Endothelial cell of umbilical vein (primary cell): ENCODE results near the gene LUZP2. TPM values are rescaled to one million over a fixed set of nuclear protein-coding genes. Genes with fewer than 3 reads are reported as not detected.

Experiments
- BruUV-seq: library from RNA; stranded (reverse); fragments of 400-500 nt; replicated peaks from 2 replicates; lab custom pipeline; 2021; lab: Mats Ljungman, UMichigan
- CTCF ChIA-PET: fragments of 300-600, 350-600 bp; sonication (Branson Sonifier 250); formaldehyde crosslinking; loops from one replicate; lab custom pipeline; 2021; ENCODE audit warnings: antibody characterized with exemption, inconsistent platforms; lab: Charles Lee
- POLR2A ChIA-PET: fragments of 300-600, 350-600 bp; sonication (Branson Sonifier 250); formaldehyde crosslinking; loops from one replicate; lab custom pipeline; 2021; ENCODE audit warnings: antibody characterized with exemption, inconsistent platforms; lab: Charles Lee
- DNase-seq: peaks from one replicate; pipeline ENCODE4 v3.0.0-alpha.2; 2011; ENCODE audit warnings: low read depth, low spot score
- FAIRE-seq: peaks from 2 replicates; lab custom pipeline; 2011; peaks lifted over from hg19 to GRCh38; lab: Jason Lieb, UNC
- H2AFZ ChIP-seq: 2 replicates; pipeline ENCODE4 v1.6.0; 2012; ENCODE audit warnings: low read depth, low read length, control low read depth, inconsistent platforms
- H3K27ac ChIP-seq: 2 replicates; pipeline ENCODE4 v1.5.1; 2011; ENCODE audit warnings: low read depth, mild to moderate bottlenecking, control low read depth, low read length, moderate library complexity; ENCODE audit not compliant: insufficient read depth
- H3K27me3 ChIP-seq, 2 experiments: 2 replicates each; pipeline versions ENCODE4 v1.6.0 to v1.6.1; 2011; ENCODE audit warnings: low read length in 2 of 2, mixed read lengths in 1 of 2; ENCODE audit not compliant: control insufficient read depth in 2 of 2, insufficient read depth in 2 of 2
- H3K36me3 ChIP-seq, 2 experiments: 2 replicates in 1 of 2; 3 replicates in 1 of 2; pipeline ENCODE4 v1.5.1; 2011; ENCODE audit warnings: low read length in 2 of 2, mild to moderate bottlenecking in 1 of 2, moderate library complexity in 1 of 2; ENCODE audit not compliant: control insufficient read depth in 2 of 2, insufficient read depth in 2 of 2; ENCODE audit errors: extremely low read depth in 1 of 2
- H3K4me1 ChIP-seq: 3 replicates; pipeline ENCODE4 v1.5.1; 2011; ENCODE audit warnings: mild to moderate bottlenecking, low read length; ENCODE audit not compliant: control insufficient read depth, insufficient read depth; ENCODE audit errors: extremely low read depth
- H3K4me2 ChIP-seq: 2 replicates; pipeline ENCODE4 v1.6.1; 2011; ENCODE audit warnings: low read length, control low read depth, mixed read lengths; ENCODE audit not compliant: insufficient read depth
- H3K4me3 ChIP-seq, 3 experiments: fragments of 200-600 bp in 1 of 3; sonication (generic), shearing (Covaris generic) in 1 of 3; replicated peaks in 1 of 3; 2 replicates each; pipeline ENCODE4 v1.5.1; 2011 to 2016; ENCODE audit warnings: control low read depth in 3 of 3, low read length in 3 of 3, mild to moderate bottlenecking in 2 of 3, inconsistent platforms in 1 of 3, low read depth in 1 of 3, moderate library complexity in 1 of 3; ENCODE audit not compliant: insufficient read depth in 1 of 3
- H3K79me2 ChIP-seq: 2 replicates; pipeline ENCODE4 v1.6.0; 2012; ENCODE audit warnings: low read length, inconsistent platforms; ENCODE audit not compliant: control insufficient read depth, insufficient read depth
- H3K9ac ChIP-seq: replicated peaks from 2 replicates; pipeline ENCODE3; 2011; ENCODE audit warnings: low read length, control low read depth; ENCODE audit not compliant: insufficient read depth; ENCODE audit errors: extremely low read depth
- H3K9me1 ChIP-seq: replicated peaks from 3 replicates; pipeline ENCODE4 v1.6.0; 2011; ENCODE audit warnings: mild to moderate bottlenecking, low read length; ENCODE audit not compliant: control insufficient read depth, insufficient read depth; ENCODE audit errors: extremely low read depth
- H3K9me3 ChIP-seq: replicated peaks from 2 replicates; pipeline ENCODE4 v1.5.1; 2012; ENCODE audit warnings: low read length, inconsistent platforms; ENCODE audit not compliant: control insufficient read depth, insufficient read depth
- H4K20me1 ChIP-seq: replicated peaks from 2 replicates; pipeline ENCODE3; 2011; ENCODE audit warnings: mild to moderate bottlenecking, low read length; ENCODE audit not compliant: control insufficient read depth, insufficient read depth; ENCODE audit errors: extremely low read depth
- EZH2 ChIP-seq: IDR thresholded peaks from 2 replicates; pipeline ENCODE4 v1.6.1; 2012; ENCODE audit warnings: borderline replicate concordance, low read depth, mild to moderate bottlenecking, moderate library complexity, low read length, inconsistent platforms; ENCODE audit not compliant: severe bottlenecking
- FOS ChIP-seq: IDR thresholded peaks from 2 replicates; pipeline ENCODE4 v1.6.1; 2011; ENCODE audit warnings: mild to moderate bottlenecking, low read length, moderate library complexity, borderline replicate concordance; ENCODE audit not compliant: insufficient read depth
- GATA2 ChIP-seq: IDR thresholded peaks from 2 replicates; pipeline ENCODE4 v1.7.0; 2011; ENCODE audit warnings: low read depth, mild to moderate bottlenecking, moderate library complexity, mixed read lengths, low read length; ENCODE audit not compliant: insufficient read length, insufficient read depth
- JUN ChIP-seq: IDR thresholded peaks from 2 replicates; pipeline ENCODE4 v1.6.1; 2011; ENCODE audit warnings: borderline replicate concordance, low read depth; ENCODE audit not compliant: insufficient read length, insufficient read depth
- MYC ChIP-seq: IDR thresholded peaks from one replicate; pipeline ENCODE4 v1.6.1; 2011; ENCODE audit warnings: mild to moderate bottlenecking, low read depth, low read length
- POLR2A ChIP-seq: IDR thresholded peaks from 2 replicates; pipeline ENCODE4 v1.6.1; 2012; ENCODE audit warnings: low read depth, mild to moderate bottlenecking, control low read depth, low read length
- POLR2AphosphoS5 ChIP-seq: IDR thresholded peaks from 2 replicates; pipeline ENCODE4 v1.6.1; 2012; ENCODE audit warnings: low read depth, mild to moderate bottlenecking, control low read depth, low read length, moderate library complexity; ENCODE audit not compliant: insufficient read depth
- dilution Hi-C: fragments of 300-500 bp; cut with MboI; formaldehyde crosslinking; loops from one replicate; pipeline ENCODE4 v1.15.0; 2019; ENCODE audit warnings: low sequenced_read_pairs; ENCODE audit not compliant: extremely low pct_ligation_motif_present
- intact Hi-C: fragments of 100-400 bp; cut with micrococcal nuclease; formaldehyde crosslinking; loops from one replicate; pipeline ENCODE4 v1.10.0; 2022
- polyA plus RNA-seq, 4 experiments: library from polyadenylated mRNA; depleted of rRNA in 3 of 4; stranded (reverse) in 3 of 4; unstranded in 1 of 4; fragments of >200 nt; gene quantifications; 2 replicates each; pipeline versions ENCODE4 v1.2.1 to v1.2.3, GENCODE V29; 2011 to 2012; ENCODE audit warnings: missing spikeins in 1 of 4
- total RNA-seq: library from RNA; stranded (reverse); gene quantifications from 2 replicates; pipeline ENCODE4 v1.2.3, GENCODE V29; 2021
- TF ChIP-seq, protein P1 (sequence below), 2 donors: IDR thresholded peaks; 1 replicate in 1 of 2; 2 replicates in 1 of 2; pipeline ENCODE4 v1.5.1; 2011; ENCODE audit warnings: low read length in 2 of 2, mild to moderate bottlenecking in 2 of 2, moderate library complexity in 2 of 2, control low read depth in 1 of 2, inconsistent platforms in 1 of 2, low read depth in 1 of 2; ENCODE audit not compliant: insufficient read depth in 1 of 2; ENCODE audit errors: extremely low read depth in 1 of 2
- TF ChIP-seq, protein P2 (sequence below): IDR thresholded peaks from 2 replicates; pipeline ENCODE4 v1.6.1; 2011; ENCODE audit not compliant: insufficient read depth, insufficient read length

Gene LUZP2
- total and polyA plus RNA-seq, 2 donors (not counting 3 experiments of a cell fraction or from before 2014, with no cell fraction given) = 0.07 TPM; not detected in 1

DNA sequence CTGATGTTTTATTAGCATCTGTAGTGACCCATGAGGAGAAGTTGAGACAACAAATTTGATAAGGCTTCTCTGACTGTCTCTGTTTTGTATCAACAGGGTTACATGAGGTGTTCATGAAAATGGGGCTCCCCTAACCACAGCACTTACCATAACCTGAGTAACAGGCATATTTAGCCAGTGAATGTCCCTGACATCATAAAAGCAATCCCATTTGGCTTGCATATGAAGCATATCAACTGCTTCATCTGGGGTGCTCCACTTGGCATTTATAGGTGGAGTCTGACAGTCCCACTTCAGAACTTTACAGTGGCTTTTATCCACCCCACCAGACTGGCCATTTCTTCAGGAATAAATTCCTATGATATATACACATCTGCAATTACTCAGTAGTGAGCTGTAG, 257.6 kb downstream of the LUZP2 start:
- POLR2A ChIA-PET = no interaction called here
- no peaks in the 10 kb centered on the region for H3K9me3 ChIP-seq
- no peak overlapping the region for H3K27ac ChIP-seq
- dilution Hi-C loops (no loop called here), intact Hi-C loops (no loop called here)
- no peaks in the 10 kb centered on the region for H3K27me3 ChIP-seq
- no TSS peak for BruUV-seq
- H4K20me1 ChIP-seq = no peaks in the 10 kb centered on the region
- no peak for DNase-seq
- H3K9ac ChIP-seq = no peak overlapping the region
- no peak for TF ChIP-seq FOS
- TF ChIP-seq MYC = no peak
- TF ChIP-seq, protein P1, sequence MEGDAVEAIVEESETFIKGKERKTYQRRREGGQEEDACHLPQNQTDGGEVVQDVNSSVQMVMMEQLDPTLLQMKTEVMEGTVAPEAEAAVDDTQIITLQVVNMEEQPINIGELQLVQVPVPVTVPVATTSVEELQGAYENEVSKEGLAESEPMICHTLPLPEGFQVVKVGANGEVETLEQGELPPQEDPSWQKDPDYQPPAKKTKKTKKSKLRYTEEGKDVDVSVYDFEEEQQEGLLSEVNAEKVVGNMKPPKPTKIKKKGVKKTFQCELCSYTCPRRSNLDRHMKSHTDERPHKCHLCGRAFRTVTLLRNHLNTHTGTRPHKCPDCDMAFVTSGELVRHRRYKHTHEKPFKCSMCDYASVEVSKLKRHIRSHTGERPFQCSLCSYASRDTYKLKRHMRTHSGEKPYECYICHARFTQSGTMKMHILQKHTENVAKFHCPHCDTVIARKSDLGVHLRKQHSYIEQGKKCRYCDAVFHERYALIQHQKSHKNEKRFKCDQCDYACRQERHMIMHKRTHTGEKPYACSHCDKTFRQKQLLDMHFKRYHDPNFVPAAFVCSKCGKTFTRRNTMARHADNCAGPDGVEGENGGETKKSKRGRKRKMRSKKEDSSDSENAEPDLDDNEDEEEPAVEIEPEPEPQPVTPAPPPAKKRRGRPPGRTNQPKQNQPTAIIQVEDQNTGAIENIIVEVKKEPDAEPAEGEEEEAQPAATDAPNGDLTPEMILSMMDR (IDR thresholded peaks at IDR 0.05; ENCODE audit: extremely low read depth in 1 of 2, insufficient read depth in 1 of 2, low read depth in 1 of 2, low read length in 2 of 2) = no peak
- TF ChIP-seq, protein P2, sequence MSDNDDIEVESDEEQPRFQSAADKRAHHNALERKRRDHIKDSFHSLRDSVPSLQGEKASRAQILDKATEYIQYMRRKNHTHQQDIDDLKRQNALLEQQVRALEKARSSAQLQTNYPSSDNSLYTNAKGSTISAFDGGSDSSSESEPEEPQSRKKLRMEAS = no peak
- TF ChIP-seq JUN = no peak
- TF ChIP-seq GATA2 = no peak
- TF ChIP-seq EZH2 = no peak
- TF ChIP-seq POLR2A = no peak
- no peak for TF ChIP-seq POLR2AphosphoS5
- CTCF ChIA-PET = no interaction called here
- H3K79me2 ChIP-seq = no peaks in the 10 kb centered on the region
- H3K9me1 ChIP-seq = no peaks in the 10 kb centered on the region
- no peaks in the 10 kb centered on the region for H3K4me1 ChIP-seq
- no peak overlapping the region for H3K4me3 ChIP-seq
- H3K36me3 ChIP-seq = no peaks in the 10 kb centered on the region
- FAIRE-seq = no peak
- no peak overlapping the region for H3K4me2 ChIP-seq
- H2AFZ ChIP-seq = no peak overlapping the region
